GM19438 (cell line): ENCODE results near the gene RPL10A.

Experiments used
- ATAC-seq: cut with Tn5 transposase; IDR thresholded peaks from one replicate; pipeline ENCODE4 v1.9.1; 2021; ENCODE audit warnings: low read depth; ENCODE audit not compliant: unreplicated experiment

The RPL10A gene

DNA sequence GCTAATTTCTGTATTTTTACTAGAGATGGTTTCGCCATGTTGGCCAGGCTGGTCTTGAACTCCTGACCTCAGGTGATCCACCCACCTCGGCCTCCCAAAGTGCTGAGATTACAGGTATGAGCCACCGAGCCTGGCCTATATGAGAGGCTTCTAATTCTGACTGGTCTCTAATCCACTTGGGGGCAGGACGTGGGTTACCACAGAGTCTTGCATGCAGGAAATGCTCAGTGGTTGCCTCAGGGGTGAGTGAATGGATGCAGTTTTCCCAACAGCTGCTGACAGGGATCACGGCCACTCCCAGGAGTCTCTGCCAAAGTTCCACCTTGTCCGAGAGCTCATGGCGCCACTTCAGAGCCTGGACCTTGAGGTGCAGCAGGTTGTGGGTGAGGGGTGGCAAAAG lies 22.5 kb upstream of the RPL10A start:
- ATAC-seq: no peak

DNA sequence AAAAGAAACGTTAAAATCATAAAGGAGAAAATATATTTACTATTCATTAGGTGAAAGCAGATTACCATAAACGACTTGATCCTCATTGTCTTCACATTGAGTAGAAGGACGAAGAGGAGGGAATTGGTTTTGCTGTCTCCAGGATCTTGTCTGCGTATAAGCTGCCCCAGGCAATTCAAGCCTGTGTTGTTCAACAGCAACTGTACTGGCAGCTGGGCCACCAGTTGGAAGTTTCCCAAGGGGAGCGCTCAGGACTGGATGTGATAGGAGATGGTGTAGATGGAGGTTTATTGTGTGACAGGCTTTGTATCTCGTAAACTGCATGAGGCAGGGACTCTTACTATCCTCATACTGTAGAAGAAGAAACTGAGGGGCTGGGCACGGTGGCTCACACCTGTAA lies 20.0 kb upstream of the RPL10A start:
- no peak for ATAC-seq

DNA sequence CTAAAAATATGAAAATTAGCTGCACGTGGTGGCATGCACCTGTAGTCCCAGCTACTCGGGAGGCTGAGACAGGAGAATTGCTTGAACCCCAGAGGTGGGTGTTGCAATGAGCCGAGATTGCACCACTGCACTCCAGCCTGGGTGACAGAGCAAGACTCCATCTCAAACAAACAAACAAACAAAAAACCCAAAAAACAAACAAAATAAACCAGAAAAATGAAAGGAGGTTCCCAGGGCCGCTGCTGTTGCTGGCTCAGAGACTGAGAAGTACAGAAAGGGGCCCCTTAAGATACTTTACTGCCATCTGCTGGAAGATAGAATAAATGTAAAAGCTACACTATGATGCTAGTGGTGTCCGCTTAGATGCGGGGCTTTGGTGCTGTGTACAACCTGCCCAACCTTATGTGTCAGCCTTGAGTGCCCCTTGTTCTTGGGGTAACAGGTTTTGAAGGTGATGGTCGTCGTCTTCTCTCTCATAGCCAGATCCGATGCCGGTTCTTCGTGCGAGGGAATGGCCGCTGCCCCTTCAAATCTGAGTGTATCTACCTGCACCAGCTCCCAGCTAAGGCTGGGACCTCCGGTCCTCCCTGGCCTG lies 18.8 kb upstream of the RPL10A start:
- ATAC-seq: no peak

DNA sequence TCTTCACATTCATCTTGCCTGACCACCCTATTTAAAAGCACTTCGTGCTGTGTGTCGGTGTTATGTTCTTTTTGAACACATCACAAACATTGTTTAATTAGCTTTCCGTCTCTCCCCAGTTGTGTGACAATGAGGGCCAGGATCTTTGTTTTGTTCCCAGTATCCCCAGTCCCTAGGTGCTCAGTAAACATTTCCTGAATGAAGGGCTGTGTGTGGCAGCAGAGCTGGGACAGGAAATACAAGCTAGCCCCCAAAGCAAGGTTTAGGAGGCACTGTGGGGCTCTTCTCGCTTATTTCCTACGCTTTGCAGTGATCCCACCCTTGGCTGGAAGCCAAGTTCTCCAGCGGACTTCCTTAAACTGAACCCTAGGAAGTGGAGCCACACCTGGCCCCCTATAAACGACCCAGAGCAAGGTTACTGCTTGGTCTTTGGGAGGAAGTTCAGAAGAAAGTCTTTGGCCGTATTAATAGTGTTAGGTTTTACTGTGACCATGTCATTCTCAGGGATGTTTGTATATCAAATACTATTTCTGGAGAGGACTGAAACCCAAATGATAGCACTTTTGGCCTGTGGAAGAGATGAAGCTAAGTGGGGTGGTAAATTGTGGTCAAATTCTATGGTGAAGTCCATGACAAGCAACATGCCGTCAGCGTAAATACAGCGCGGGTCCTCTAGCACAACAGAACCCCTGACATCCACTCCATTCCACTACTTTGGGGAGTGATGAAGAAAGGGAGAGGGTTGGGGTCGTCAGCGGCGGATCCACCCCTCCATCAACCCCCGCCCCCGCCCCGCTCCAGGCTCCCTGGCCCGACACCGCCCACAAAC lies 16.6 kb upstream of the RPL10A start:
- ATAC-seq: no peak

DNA sequence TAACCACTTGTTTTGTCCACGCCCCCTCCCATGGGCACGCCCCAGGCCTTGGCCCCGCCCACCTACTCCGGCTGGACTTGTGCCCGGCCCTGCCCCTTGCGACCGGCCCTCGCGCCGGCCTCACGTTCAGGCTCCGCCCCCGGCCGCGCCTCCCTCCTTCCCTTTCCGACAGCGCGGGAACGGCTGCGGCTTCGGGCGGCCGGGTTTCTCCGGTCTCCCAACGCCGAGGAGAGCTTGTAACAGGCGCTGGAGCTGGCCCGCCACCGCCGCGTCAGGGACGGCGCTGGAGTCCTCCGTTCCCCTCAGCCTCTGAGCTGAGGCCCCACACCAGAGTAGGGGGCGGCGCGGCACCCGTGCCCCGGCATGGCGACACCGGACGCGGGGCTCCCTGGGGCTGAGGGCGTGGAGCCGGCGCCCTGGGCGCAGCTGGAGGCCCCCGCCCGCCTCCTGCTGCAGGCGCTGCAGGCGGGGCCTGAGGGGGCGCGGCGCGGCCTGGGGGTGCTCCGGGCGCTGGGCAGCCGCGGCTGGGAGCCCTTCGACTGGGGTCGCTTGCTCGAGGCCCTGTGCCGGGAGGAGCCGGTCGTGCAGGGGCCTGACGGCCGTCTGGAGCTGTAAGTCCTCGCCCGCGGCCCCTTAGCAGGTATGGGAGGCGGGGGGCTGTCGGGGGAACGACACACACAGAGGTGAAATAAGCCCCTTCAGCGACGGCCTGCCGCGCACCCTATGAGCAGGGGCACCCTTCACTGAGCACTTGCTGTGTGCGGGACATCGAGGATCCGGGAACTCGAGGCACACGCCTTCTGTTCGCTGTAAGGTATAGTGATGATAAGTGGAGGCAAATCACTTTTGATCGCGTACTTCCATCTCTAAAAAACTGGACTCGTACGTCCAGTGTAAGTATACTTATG lies 15.8 kb upstream of the RPL10A start, which contains the start of gene FANCE:
FANCE (plus strand) TSS at position 156 of the 908 bp plus-strand sequence; CDS start at position 364, 208 bp downstream.
- peak; percentile 85 for ATAC-seq

DNA sequence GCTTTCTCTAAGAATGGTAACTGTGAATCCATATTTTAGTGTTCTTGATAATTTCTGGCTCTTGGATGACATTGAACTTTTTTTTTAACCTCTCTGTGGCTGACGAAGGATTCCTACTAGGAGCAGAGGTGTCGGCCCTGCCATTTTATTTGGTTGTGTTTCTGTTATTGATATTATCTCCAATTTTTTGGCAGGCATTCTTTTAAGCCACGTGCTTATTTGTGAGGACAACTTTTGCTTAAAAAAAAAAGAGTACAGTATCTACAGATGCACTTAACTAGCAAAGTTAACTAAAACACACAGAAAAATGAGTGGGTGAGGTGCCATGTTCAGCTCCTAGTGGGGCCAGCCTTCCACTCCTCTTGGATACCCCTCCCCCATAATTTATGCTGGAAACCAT lies 15.0 kb upstream of the RPL10A start:
- ATAC-seq: no peak

DNA sequence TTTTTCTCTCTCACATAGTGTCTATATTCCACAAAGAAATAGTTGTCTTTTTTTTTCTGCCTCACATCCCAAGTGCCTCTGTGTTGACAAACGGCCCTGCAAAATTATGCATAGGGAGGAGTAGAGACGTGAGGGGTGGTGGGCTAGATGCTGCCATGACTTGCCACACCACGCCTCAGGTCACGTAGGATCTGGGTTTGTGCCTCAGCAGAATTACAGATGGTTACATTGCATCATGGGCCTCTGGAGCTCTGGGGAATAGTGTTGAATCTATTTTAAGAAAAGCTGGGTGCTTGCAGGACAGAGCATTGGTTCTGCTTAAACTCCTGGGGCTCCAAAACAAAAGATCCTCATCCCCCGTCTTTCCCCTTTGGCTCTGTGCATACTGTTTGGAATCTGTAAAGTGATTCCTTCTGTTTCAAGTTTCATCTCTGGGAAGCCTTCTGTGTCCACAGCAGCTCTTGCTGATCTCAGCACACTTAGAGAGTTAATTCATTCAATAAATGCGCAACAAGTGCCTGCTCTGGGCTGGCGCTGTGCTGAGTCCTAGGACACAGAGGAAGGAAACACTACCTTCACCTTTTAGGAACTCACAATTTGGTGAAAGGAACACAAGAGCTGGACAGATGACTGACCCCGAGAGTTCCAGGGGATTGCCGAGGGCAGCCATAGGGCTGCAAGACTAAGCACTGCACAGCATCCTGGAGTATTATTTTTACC lies 13.7 kb upstream of the RPL10A start:
- no peak for ATAC-seq

DNA sequence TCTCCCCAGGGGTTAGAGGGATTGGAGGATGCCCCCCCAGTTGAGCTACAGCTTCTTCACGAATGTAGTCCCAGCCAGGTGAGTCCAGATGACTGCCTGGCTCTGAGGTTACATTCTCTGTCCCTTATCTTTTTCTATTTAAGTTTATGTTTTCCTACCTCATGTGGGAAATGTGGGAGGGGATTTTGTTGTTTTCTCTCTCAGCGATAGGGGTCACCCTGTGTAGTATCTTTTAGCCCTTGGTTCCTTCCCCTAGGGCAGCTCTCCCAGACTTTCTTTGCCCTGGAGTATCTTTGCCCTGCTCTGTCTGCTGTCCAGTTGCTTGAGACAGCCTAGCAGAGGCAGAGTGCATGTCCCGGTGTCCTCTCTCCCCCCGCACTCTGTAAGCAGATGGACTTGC lies 10.3 kb upstream of the RPL10A start:
- ATAC-seq: no peak

DNA sequence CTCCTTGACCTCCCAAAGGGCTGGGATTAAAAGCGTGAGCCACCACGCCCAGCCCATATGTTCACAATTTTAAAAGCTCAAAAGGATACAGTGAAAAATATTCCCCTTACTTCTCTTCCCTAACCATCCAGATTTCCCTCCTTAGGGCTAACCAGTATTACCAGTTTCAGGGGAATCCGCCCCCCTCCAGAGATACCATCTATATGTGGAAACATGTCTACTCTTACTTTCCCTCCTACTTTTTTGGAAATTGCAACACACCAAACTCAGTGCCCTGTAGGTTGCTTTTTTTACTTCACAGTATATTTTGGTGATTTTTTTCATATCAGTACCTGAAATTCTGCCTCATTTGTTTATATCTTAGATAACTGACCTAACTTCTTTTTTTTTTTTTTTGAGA lies 6.9 kb upstream of the RPL10A start:
- ATAC-seq: no peak

DNA sequence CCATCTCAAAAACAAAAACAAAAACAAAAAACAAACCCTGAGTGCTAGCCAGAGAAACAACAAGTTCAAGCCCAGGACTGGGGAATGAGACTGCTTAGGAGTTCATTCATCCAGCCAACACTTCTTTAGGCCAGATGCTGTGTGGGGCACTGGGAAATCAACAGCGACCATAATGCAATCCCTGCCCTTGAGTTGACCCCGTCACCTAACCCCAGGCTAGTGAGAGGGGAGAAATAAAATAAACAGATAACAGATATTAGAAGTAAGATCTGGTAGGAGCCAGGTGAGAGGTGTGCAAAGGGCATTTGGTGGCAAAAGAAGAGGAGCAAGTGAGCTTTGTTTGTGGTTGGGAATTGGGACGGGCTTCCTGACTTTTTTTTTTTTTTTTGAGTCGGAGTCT lies 4.9 kb upstream of the RPL10A start:
- ATAC-seq: no peak

DNA sequence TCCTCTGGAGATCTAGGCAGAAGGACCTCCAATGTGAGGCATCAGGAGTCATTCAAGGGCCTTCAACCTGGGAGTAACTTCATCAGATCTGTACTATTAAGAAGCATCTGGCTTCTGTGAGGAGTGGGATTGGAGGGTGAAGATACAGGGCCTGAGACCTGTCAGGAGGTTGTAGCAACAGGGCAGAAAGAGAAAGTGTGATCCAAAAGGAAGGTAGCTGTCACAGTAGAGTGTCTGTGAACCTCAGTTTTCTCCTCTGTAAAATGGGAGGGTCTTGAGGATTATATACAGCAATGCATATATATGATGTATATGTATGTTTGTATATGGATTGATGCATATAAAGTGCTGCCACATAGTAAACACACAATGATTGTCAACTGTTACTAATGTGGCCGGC lies 2.6 kb upstream of the RPL10A start:
- no peak for ATAC-seq

DNA sequence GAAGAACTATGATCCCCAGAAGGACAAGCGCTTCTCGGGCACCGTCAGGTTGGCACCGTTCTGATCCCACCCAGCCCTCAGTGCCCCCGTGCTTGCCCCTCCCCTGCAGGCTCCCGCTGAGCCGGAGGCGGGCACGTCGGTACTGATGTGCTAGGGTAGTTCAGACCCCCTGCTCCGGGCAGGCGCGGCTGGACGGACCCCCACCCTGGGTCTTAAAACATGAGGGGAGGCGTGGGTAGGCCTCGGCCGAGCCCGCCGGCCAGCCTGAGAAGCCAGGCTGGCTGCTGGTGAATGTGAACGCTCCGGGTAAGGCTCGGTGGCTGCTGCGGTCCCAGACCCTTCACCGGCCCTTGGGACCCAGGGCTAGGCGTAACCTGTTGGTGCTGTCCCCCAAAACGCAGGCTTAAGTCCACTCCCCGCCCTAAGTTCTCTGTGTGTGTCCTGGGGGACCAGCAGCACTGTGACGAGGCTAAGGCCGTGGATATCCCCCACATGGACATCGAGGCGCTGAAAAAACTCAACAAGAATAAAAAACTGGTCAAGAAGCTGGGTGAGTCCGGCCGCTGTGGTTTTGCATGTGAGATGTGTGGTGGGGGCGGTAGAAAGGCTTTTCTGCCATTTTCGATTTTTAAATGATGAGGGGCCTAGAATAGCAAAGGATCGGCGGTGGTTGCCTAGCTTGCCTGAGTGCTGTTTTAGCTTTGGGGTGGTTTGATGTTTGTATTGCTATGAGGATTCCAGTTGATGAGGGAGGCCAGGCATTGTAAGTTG lies 964 bp downstream of the RPL10A start:
- no peak for ATAC-seq

DNA sequence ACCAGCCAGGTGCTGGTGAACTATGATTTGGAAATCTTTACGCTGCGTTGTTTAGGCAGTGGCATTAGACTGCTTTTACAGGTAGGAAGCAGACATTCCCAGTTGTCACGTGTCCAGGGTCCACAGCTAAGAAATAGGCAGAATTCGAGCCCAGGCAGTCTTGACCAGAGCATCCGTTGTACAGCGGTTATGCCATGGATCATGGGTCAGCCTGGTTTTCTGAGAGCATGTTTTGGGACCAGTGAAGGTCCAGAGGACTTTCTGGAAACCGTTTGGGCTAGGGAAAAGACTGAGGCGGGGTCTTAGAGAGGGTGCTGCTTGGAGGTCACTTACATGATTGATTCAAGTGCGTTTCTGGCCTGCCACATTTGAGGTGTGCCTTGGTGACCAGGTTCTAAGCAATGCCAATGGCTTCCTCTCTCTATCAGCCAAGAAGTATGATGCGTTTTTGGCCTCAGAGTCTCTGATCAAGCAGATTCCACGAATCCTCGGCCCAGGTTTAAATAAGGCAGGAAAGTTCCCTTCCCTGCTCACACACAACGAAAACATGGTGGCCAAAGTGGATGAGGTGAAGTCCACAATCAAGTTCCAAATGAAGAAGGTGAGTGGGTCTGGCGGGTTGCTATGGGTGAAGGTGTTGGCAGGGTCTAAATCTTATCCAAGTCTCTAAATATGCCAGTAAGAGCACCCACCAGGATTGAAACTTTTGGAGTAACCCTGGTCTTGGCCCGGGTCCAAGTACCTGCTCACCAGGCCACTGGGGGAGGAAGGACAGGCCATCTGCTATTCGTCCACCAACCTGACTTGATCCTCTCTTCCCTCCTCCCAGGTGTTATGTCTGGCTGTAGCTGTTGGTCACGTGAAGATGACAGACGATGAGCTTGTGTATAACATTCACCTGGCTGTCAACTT lies 1.8 kb downstream of the RPL10A start:
- ATAC-seq: no peak

DNA sequence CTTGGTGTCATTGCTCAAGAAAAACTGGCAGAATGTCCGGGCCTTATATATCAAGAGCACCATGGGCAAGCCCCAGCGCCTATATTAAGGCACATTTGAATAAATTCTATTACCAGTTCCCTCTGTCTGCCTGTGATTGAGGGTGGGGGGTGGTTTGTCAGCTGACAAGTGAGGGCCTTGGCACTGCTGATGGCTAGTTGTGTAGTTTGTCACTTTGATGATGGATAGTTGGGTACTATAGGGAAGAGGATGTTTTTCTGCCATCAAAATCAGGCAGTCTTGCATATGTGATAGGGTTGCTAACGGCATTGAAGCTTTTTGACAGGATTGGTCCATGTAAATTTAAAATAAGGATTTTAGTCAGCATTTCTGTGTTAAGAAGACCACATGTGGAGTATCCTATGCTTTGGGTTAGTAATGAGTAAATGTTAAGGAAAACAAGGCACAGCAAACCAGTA lies 2.5 kb downstream of the RPL10A start:
- no peak for ATAC-seq

DNA sequence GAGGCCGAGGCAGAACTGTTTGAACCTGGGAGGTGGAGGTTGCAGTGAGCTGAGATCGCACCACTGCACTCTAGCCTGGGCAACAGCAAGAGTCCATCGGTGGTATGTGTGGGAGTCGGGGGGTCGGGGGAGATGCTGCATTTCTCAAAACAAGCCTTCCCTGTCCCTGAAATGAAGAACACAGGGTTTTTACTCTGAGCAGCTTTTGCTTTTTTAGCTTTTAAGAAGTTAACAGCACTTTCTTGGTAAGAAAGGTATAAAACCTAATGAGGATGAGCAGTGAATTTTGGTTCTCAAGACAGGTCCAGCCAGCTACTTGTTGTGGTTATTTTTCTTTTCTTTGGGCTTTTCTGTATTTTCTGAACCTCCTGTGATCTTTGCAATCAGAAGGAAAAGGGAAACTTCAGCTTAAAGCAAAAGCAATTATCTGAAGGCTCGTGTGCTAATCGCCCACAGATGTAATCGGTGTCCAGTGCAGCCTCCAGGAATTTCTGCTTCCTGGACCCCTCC lies 3.7 kb downstream of the RPL10A start:
- no peak for ATAC-seq

DNA sequence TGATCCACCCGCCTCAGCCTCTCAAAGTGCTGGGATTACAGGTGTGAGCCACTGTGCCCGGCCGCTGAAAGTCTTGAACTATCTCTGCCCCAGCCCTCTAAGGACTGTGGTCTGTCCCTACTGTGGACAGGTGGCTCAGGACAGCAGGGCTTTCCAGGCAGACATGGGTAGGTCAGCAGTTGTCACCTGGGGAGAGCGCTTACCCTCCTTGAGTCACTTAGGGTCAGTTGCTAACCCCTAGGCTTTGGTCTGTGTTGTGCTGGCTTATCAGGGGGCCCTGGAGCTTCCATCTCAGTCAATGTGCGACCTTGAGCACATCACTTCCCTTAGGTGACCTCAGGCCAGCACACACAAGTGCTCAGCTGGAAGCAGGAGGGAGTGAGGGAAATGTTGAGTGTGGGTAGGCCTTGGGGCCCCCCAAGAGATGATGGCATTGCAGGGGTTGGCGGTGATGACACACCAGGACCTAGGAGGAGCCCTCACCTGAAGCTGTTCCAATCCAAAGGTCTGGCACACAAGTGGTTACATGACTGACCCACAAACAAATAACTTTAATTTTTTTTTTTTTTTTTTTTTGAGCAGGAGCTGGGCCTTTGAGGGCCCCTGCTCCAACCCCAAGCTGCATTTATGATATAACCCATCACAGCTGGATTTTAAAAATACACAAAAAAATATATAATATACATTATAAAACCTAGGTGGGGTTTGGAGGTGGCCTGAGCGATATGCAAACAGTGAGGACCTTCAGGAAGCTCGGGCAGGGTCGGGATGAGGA lies 5.1 kb downstream of the RPL10A start:
- ATAC-seq: no peak

DNA sequence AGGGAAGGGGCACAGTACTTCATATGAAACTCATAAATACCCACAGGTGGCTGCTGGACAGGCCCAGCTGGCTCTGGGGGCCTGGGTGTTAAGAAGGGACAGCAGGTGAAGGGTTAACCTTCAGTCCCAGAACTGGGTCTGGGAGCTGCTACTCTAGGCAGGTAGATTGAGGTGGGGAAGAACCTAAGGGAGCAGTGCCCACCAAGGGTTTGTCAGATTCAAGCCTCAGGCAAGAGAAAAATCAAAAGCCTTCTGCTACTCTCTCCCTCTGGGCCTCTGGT lies 5.6 kb downstream of the RPL10A start:
- ATAC-seq: no peak
